ENCODE measurements around the gene TBX18. TPM values are rescaled to one million over a fixed set of nuclear protein-coding genes. Genes with fewer than 3 reads are reported as not detected.

TBX18 gene
- total RNA-seq, 1 experiment from 2014 or later: not detected

GRCh38 chr6:84774157-84774984 lies 10.0 kb upstream of the TBX18 start:
- Histone ChIP-seq H3K18ac (ENCODE audit: insufficient read length, low read depth, low read length) (no peak overlapping the region), H3K23me2 (ENCODE audit: insufficient read length, low read depth, low read length, poor library complexity, severe bottlenecking) (peaks cover 13% of the 10 kb centered on the region), H2BK120ac (ENCODE audit: low read depth, low read length, poor library complexity, severe bottlenecking) (no peak overlapping the region), H3K9me3 (ENCODE audit: control insufficient read depth, low read depth, low read length) (no peaks in the 10 kb centered on the region), H4K91ac (ENCODE audit: insufficient read length, low read depth, low read length) (no peak overlapping the region), H3K56ac (ENCODE audit: insufficient read length, low read depth, low read length) (no peak overlapping the region), H3K9ac (ENCODE audit: extremely low read depth, insufficient read length, low read length) (no peak overlapping the region), H2BK12ac (ENCODE audit: insufficient read length, low read depth, low read length) (no peak overlapping the region), H3K79me1 (ENCODE audit: insufficient read depth, low read depth, low read length, poor library complexity, severe bottlenecking) (no peaks in the 10 kb centered on the region), H2BK5ac (ENCODE audit: insufficient read length, low read length) (no peak overlapping the region), H4K5ac (ENCODE audit: insufficient read length, low read depth, low read length) (no peak overlapping the region), H3K23ac (ENCODE audit: insufficient read length, low read depth, low read length) (no peak overlapping the region), H3K27ac (ENCODE audit: insufficient read length, low read depth, low read length) (no peak overlapping the region), H3K14ac (ENCODE audit: insufficient read depth, low read length) (no peak overlapping the region), H3T11ph (ENCODE audit: low read length) (no peak overlapping the region), H3K4ac (ENCODE audit: low read depth, low read length) (no peak overlapping the region), H4K20me1 (ENCODE audit: control insufficient read depth, insufficient read depth, insufficient read length) (no peaks in the 10 kb centered on the region), H3K79me2 (ENCODE audit: insufficient read depth, low read length) (no peaks in the 10 kb centered on the region), H2BK20ac (ENCODE audit: low read depth, low read length, poor library complexity, severe bottlenecking) (no peak overlapping the region), H3K4me1 (ENCODE audit: insufficient read depth, low read length) (no peaks in the 10 kb centered on the region; the same call in 1 of the 2 replicates), H2BK15ac (ENCODE audit: low read depth, low read length) (no peak overlapping the region), H3K4me2 (ENCODE audit: insufficient read depth, insufficient read length, low read length) (peak overlapping the region; percentile 80), H2AFZ (ENCODE audit: low read length) (no peak overlapping the region), H4K8ac (replicated peaks; ENCODE audit: insufficient read length, low read depth, low read length) (no peak overlapping the region), H2AK5ac (ENCODE audit: insufficient read length, low read length) (no peak overlapping the region), H3K27me3 (ENCODE audit: insufficient read depth, low read length) (peaks cover 42% of the 10 kb centered on the region)
- Mint-ChIP-seq H3K36me3 (ENCODE audit: insufficient read depth in 1 of 3, low read depth in 3 of 3) (no peaks in the 10 kb centered on the region), H3K4me3 (peak overlapping the region; percentile 51 to 84), H3K9me3 (peaks cover 0 to 10% of the 10 kb centered on the region in 2 experiments; a peak in 1 of 5 replicates), H3K27me3 (ENCODE audit: low read depth) (peaks cover 100% of the 10 kb centered on the region), H3K4me1 (peaks cover 10 to 23% of the 10 kb centered on the region in 2 experiments), H3K27ac (no peak overlapping the region)
- TF ChIP-seq, protein P1, sequence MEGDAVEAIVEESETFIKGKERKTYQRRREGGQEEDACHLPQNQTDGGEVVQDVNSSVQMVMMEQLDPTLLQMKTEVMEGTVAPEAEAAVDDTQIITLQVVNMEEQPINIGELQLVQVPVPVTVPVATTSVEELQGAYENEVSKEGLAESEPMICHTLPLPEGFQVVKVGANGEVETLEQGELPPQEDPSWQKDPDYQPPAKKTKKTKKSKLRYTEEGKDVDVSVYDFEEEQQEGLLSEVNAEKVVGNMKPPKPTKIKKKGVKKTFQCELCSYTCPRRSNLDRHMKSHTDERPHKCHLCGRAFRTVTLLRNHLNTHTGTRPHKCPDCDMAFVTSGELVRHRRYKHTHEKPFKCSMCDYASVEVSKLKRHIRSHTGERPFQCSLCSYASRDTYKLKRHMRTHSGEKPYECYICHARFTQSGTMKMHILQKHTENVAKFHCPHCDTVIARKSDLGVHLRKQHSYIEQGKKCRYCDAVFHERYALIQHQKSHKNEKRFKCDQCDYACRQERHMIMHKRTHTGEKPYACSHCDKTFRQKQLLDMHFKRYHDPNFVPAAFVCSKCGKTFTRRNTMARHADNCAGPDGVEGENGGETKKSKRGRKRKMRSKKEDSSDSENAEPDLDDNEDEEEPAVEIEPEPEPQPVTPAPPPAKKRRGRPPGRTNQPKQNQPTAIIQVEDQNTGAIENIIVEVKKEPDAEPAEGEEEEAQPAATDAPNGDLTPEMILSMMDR (conservative IDR thresholded peaks at IDR 0.05): peak; percentile 91
- DNase-seq: peak; percentile 88
- no CpG with 5 or more reads among the region's 79 CpGs for WGBS (ENCODE audit: extremely low coverage, insufficient read length, low lambda C conversion rate)

Data from H9 (cell line).